GM23338 (cell line): ENCODE results near the gene UBE2L6. TPM values are rescaled to one million over a fixed set of nuclear protein-coding genes. Genes with fewer than 3 reads are reported as not detected.

Experiments used
- ATAC-seq: fragments of 200-7000 bp; cut with Tn5 transposase; 3 replicates; pipeline ENCODE4 v1.9.1; 2020
- DNase-seq: peaks from one replicate; pipeline ENCODE4 v3.0.0-alpha.2; 2015; ENCODE audit warnings: low spot score
- H2AFZ ChIP-seq: fragments of 200-600 bp; sonication (generic); 2 replicates; pipeline ENCODE4 v1.8.0; 2016; ENCODE audit warnings: antibody characterized with exemption, mild to moderate bottlenecking, moderate library complexity
- H3F3A ChIP-seq: fragments of 200-600 bp; sonication (generic); replicated peaks from 2 replicates; pipeline ENCODE4 v1.8.0; 2017; ENCODE audit warnings: antibody characterized with exemption, mixed run types, low read depth
- H3K27ac ChIP-seq: fragments of 200-600 bp; sonication (generic); 2 replicates; pipeline ENCODE4 v1.6.1; 2016; ENCODE audit warnings: low read depth
- H3K27me3 ChIP-seq: fragments of 200-600 bp; sonication (generic); 2 replicates; pipeline ENCODE4 v1.8.0; 2016; ENCODE audit warnings: mild to moderate bottlenecking, mixed run types, moderate library complexity; ENCODE audit not compliant: insufficient read depth
- H3K36me3 ChIP-seq: fragments of 200-600 bp; sonication (generic); 2 replicates; pipeline ENCODE4 v1.8.0; 2016; ENCODE audit warnings: mild to moderate bottlenecking; ENCODE audit not compliant: insufficient read depth
- H3K4me1 ChIP-seq: fragments of 200-600 bp; sonication (generic); 2 replicates; pipeline ENCODE4 v1.8.0; 2016; ENCODE audit warnings: mild to moderate bottlenecking, moderate library complexity; ENCODE audit not compliant: insufficient read depth
- H3K4me2 ChIP-seq: fragments of 200-600 bp; sonication (generic); 2 replicates; pipeline ENCODE4 v1.7.1; 2017; ENCODE audit warnings: mixed run types
- H3K4me3 ChIP-seq: fragments of 200-600 bp; sonication (generic); 2 replicates; pipeline ENCODE4 v1.6.1; 2016; ENCODE audit warnings: mixed run types
- H3K79me2 ChIP-seq: fragments of 200-600 bp; sonication (generic); replicated peaks from 2 replicates; pipeline ENCODE4 v1.8.0; 2017; ENCODE audit warnings: mild to moderate bottlenecking; ENCODE audit not compliant: insufficient read depth
- H3K9me2 ChIP-seq: fragments of 200-600 bp; sonication (generic); 2 replicates; pipeline ENCODE4 v1.8.0; 2017; ENCODE audit not compliant: insufficient read depth
- H4K20me1 ChIP-seq: fragments of 200-600 bp; sonication (generic); replicated peaks from 2 replicates; pipeline ENCODE4 v1.8.0; 2017; ENCODE audit warnings: mild to moderate bottlenecking; ENCODE audit not compliant: insufficient read depth
- H3K27ac Mint-ChIP-seq: 2 replicates; pipeline ENCODE4 v1.8.0; 2020; ENCODE audit warnings: inconsistent platforms, mild to moderate bottlenecking, moderate library complexity, mixed read lengths
- H3K27me3 Mint-ChIP-seq: 3 replicates; pipeline ENCODE4 v1.8.0; 2022; ENCODE audit warnings: low read depth, mild to moderate bottlenecking, moderate library complexity, mixed read lengths, inconsistent platforms; ENCODE audit not compliant: insufficient read depth, poor library complexity
- H3K36me3 Mint-ChIP-seq: 3 replicates; pipeline ENCODE4 v1.8.0; 2021; ENCODE audit warnings: low read depth, mild to moderate bottlenecking, inconsistent platforms, moderate library complexity, mixed read lengths
- H3K4me1 Mint-ChIP-seq: 3 replicates; pipeline ENCODE4 v1.8.0; 2020; ENCODE audit warnings: mild to moderate bottlenecking, inconsistent platforms, mixed read lengths
- H3K4me3 Mint-ChIP-seq: 3 replicates; pipeline ENCODE4 v1.8.0; 2021; ENCODE audit warnings: moderate library complexity, mild to moderate bottlenecking, inconsistent platforms, mixed read lengths
- H3K9me3 Mint-ChIP-seq: 3 replicates; pipeline ENCODE4 v1.8.0; 2020; ENCODE audit warnings: moderate library complexity, mild to moderate bottlenecking, inconsistent platforms, mixed read lengths
- CREB1 ChIP-seq: fragments of 250-450 bp; sonication (Bioruptor Pico); IDR thresholded peaks from 2 replicates; pipeline ENCODE4 v1.5.0; 2020; ENCODE audit warnings: low read depth, mild to moderate bottlenecking, moderate library complexity
- EZH2 ChIP-seq: fragments of 200-600 bp; sonication (generic); IDR thresholded peaks from one replicate; pipeline ENCODE4 v1.8.0; 2017; ENCODE audit warnings: antibody characterized with exemption, mild to moderate bottlenecking, low read depth; ENCODE audit not compliant: unreplicated experiment
- EZH2phosphoT487 ChIP-seq: fragments of 200-600 bp; sonication (generic); IDR thresholded peaks from one replicate; pipeline ENCODE4 v1.8.1; 2018; ENCODE audit warnings: antibody characterized with exemption; ENCODE audit not compliant: unreplicated experiment
- JUNB ChIP-seq: IDR thresholded peaks from one replicate; pipeline ENCODE4 v1.6.1; 2016; ENCODE audit warnings: antibody characterized with exemption; ENCODE audit not compliant: unreplicated experiment
- NANOG ChIP-seq: IDR thresholded peaks from 2 replicates; pipeline ENCODE4 v1.6.1; 2016; ENCODE audit warnings: antibody characterized with exemption, borderline replicate concordance
- POLR2AphosphoS5 ChIP-seq: IDR thresholded peaks from 2 replicates; pipeline ENCODE4 v1.6.1; 2016; ENCODE audit warnings: antibody characterized with exemption, low read depth
- STAT1 ChIP-seq: IDR thresholded peaks from one replicate; pipeline ENCODE4 v1.6.1; 2016; ENCODE audit warnings: antibody characterized with exemption; ENCODE audit not compliant: unreplicated experiment
- ZNF114 ChIP-seq: fragments of 250-450 bp; sonication (Bioruptor Pico); IDR thresholded peaks from 2 replicates; pipeline ENCODE4 v1.5.0; 2020; ENCODE audit warnings: mild to moderate bottlenecking, moderate library complexity
- ZNF331 ChIP-seq: fragments of 250-450 bp; sonication (Bioruptor Pico); IDR thresholded peaks from 2 replicates; pipeline ENCODE4 v1.5.0; 2020; ENCODE audit warnings: low read depth, mild to moderate bottlenecking, moderate library complexity
- polyA plus RNA-seq: library from polyadenylated mRNA; unstranded; fragments of >200 nt; fragmentation: Nextera tagmentation; extraction: Ambion mirVana; gene quantifications from 2 replicates; pipeline ENCODE4 v1.2.1, GENCODE V29; 2016
- total RNA-seq: library from RNA; depleted of rRNA; stranded (reverse); fragments of >200 nt; shearing (Covaris generic); gene quantifications from 2 replicates; pipeline ENCODE4 v1.2.3, GENCODE V29; 2014
- TF ChIP-seq, protein P1 (sequence below): fragments of 250-450 bp; sonication (Bioruptor Pico); IDR thresholded peaks from 2 replicates; pipeline ENCODE4 v1.5.0; 2020; ENCODE audit warnings: mild to moderate bottlenecking, moderate library complexity
- TF ChIP-seq, protein P2 (sequence below): IDR thresholded peaks from 2 replicates; pipeline ENCODE4 v1.6.1; 2016; ENCODE audit warnings: antibody characterized with exemption
- TF ChIP-seq, protein P3 (sequence below): IDR thresholded peaks from one replicate; pipeline ENCODE4 v1.6.1; 2018; ENCODE audit warnings: antibody characterized with exemption; ENCODE audit not compliant: unreplicated experiment

The UBE2L6 gene
- total and polyA plus RNA-seq, 2 experiments from 2014 or later = 46.0 to 52.0 TPM

DNA sequence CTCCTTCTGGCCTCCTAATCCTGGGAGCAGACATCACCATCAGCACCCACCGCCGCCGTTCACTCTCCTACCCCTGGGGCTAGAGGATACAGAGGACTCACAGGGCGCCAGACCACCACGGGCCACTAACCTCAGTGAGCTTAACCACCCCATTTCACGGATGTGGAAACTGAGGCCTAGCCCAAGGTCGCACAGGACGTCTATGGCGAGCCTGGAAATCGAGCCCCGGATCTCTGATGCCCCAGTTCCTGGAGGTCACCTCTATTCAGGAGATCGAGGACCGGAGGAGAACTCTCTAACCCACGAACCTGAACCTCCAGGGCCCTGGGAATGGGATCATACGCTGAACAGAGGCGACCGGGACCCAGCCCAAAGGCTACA is 37.3 kb downstream of the UBE2L6 start (continued):
- TF ChIP-seq, protein P1, sequence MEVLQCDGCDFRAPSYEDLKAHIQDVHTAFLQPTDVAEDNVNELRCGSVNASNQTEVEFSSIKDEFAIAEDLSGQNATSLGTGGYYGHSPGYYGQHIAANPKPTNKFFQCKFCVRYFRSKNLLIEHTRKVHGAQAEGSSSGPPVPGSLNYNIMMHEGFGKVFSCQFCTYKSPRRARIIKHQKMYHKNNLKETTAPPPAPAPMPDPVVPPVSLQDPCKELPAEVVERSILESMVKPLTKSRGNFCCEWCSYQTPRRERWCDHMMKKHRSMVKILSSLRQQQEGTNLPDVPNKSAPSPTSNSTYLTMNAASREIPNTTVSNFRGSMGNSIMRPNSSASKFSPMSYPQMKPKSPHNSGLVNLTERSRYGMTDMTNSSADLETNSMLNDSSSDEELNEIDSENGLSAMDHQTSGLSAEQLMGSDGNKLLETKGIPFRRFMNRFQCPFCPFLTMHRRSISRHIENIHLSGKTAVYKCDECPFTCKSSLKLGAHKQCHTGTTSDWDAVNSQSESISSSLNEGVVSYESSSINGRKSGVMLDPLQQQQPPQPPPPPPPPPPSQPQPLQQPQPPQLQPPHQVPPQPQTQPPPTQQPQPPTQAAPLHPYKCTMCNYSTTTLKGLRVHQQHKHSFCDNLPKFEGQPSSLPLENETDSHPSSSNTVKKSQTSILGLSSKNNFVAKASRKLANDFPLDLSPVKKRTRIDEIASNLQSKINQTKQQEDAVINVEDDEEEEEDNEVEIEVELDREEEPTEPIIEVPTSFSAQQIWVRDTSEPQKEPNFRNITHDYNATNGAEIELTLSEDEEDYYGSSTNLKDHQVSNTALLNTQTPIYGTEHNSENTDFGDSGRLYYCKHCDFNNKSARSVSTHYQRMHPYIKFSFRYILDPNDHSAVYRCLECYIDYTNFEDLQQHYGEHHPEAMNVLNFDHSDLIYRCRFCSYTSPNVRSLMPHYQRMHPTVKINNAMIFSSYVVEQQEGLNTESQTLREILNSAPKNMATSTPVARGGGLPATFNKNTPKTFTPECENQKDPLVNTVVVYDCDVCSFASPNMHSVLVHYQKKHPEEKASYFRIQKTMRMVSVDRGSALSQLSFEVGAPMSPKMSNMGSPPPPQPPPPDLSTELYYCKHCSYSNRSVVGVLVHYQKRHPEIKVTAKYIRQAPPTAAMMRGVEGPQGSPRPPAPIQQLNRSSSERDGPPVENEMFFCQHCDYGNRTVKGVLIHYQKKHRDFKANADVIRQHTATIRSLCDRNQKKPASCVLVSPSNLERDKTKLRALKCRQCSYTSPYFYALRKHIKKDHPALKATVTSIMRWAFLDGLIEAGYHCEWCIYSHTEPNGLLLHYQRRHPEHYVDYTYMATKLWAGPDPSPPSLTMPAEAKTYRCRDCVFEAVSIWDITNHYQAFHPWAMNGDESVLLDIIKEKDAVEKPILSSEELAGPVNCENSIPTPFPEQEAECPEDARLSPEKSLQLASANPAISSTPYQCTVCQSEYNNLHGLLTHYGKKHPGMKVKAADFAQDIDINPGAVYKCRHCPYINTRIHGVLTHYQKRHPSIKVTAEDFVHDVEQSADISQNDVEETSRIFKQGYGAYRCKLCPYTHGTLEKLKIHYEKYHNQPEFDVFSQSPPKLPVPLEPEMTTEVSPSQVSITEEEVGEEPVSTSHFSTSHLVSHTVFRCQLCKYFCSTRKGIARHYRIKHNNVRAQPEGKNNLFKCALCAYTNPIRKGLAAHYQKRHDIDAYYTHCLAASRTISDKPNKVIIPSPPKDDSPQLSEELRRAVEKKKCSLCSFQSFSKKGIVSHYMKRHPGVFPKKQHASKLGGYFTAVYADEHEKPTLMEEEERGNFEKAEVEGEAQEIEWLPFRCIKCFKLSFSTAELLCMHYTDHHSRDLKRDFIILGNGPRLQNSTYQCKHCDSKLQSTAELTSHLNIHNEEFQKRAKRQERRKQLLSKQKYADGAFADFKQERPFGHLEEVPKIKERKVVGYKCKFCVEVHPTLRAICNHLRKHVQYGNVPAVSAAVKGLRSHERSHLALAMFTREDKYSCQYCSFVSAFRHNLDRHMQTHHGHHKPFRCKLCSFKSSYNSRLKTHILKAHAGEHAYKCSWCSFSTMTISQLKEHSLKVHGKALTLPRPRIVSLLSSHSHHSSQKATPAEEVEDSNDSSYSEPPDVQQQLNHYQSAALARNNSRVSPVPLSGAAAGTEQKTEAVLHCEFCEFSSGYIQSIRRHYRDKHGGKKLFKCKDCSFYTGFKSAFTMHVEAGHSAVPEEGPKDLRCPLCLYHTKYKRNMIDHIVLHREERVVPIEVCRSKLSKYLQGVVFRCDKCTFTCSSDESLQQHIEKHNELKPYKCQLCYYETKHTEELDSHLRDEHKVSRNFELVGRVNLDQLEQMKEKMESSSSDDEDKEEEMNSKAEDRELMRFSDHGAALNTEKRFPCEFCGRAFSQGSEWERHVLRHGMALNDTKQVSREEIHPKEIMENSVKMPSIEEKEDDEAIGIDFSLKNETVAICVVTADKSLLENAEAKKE (CRISPR knock-in tag) = no peak
- TF ChIP-seq ZNF114 (CRISPR knock-in tag) (no peak), POLR2AphosphoS5 (no peak)

DNA sequence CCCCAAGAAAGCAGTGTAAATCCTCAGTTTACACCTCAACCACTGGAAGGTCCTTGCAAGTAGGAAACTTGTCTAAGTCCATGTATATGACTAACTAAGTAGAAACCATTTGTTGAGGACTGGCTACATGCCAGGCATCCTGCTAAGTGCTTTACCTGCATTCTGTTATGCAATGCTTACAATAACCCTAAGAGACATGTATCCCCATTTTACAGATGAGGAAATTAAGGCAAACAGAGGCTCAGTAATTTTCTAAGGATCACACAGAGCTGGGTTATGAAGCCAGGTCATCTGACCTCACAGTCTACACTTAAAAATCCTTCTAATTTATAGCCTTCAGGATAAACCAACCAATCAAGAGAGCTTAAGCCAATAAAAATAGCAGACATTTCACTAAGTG is 38.5 kb downstream of the UBE2L6 start:
- Mint-ChIP-seq H3K27me3 (peaks cover 5% of the 10 kb centered on the region), H3K27ac (no peak overlapping the region), H3K4me1 (peaks cover 12% of the 10 kb centered on the region), H3K36me3 (peaks cover 32% of the 10 kb centered on the region), H3K9me3 (no peaks in the 10 kb centered on the region; the same call in 2 of the 3 replicates), H3K4me3 (peak overlapping the region; percentile 11; the same call in 1 of the 3 replicates)
- H3K27ac ChIP-seq = no peak overlapping the region
- no peak for DNase-seq
- H3K9me2 ChIP-seq = no peaks in the 10 kb centered on the region
- H3F3A ChIP-seq = peaks cover 19% of the 10 kb centered on the region
- H3K79me2 ChIP-seq = peaks cover 28% of the 10 kb centered on the region
- H3K4me3 ChIP-seq = no peak overlapping the region; the same call in 1 of the 2 replicates
- no peaks in the 10 kb centered on the region for H4K20me1 ChIP-seq
- H3K27me3 ChIP-seq = no peaks in the 10 kb centered on the region
- no peaks in the 10 kb centered on the region for H3K36me3 ChIP-seq
- ATAC-seq = no peak
- no peak overlapping the region for H2AFZ ChIP-seq
- peaks cover 8% of the 10 kb centered on the region; the same call in 1 of the 2 replicates for H3K4me1 ChIP-seq
- 0 out of 2 replicates have a peak overlapping the region, but pooled peaks have one; percentile 94 for H3K4me2 ChIP-seq
- TF ChIP-seq ZNF331 (CRISPR knock-in tag) = no peak
- TF ChIP-seq EZH2phosphoT487 = no peak
- TF ChIP-seq, protein P2, sequence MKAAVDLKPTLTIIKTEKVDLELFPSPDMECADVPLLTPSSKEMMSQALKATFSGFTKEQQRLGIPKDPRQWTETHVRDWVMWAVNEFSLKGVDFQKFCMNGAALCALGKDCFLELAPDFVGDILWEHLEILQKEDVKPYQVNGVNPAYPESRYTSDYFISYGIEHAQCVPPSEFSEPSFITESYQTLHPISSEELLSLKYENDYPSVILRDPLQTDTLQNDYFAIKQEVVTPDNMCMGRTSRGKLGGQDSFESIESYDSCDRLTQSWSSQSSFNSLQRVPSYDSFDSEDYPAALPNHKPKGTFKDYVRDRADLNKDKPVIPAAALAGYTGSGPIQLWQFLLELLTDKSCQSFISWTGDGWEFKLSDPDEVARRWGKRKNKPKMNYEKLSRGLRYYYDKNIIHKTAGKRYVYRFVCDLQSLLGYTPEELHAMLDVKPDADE = no peak
- no peak for TF ChIP-seq JUNB
- TF ChIP-seq POLR2AphosphoS5 = no peak
- no peak for TF ChIP-seq CREB1 (CRISPR knock-in tag)
- TF ChIP-seq NANOG = no peak
- TF ChIP-seq STAT1 = no peak
- TF ChIP-seq EZH2 = no peak
- TF ChIP-seq, protein P3, sequence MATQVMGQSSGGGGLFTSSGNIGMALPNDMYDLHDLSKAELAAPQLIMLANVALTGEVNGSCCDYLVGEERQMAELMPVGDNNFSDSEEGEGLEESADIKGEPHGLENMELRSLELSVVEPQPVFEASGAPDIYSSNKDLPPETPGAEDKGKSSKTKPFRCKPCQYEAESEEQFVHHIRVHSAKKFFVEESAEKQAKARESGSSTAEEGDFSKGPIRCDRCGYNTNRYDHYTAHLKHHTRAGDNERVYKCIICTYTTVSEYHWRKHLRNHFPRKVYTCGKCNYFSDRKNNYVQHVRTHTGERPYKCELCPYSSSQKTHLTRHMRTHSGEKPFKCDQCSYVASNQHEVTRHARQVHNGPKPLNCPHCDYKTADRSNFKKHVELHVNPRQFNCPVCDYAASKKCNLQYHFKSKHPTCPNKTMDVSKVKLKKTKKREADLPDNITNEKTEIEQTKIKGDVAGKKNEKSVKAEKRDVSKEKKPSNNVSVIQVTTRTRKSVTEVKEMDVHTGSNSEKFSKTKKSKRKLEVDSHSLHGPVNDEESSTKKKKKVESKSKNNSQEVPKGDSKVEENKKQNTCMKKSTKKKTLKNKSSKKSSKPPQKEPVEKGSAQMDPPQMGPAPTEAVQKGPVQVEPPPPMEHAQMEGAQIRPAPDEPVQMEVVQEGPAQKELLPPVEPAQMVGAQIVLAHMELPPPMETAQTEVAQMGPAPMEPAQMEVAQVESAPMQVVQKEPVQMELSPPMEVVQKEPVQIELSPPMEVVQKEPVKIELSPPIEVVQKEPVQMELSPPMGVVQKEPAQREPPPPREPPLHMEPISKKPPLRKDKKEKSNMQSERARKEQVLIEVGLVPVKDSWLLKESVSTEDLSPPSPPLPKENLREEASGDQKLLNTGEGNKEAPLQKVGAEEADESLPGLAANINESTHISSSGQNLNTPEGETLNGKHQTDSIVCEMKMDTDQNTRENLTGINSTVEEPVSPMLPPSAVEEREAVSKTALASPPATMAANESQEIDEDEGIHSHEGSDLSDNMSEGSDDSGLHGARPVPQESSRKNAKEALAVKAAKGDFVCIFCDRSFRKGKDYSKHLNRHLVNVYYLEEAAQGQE = no peak
- no peak for TF ChIP-seq ZNF114 (CRISPR knock-in tag)
